ENCODE results near the gene COL5A1.

GRCh38 chr9:134677743-134678142 is 36.1 kb downstream of the COL5A1 start:
- TF ChIP-seq POLR2A (IDR thresholded peaks at IDR 0.05), result no peak
- TF ChIP-seq, protein P1, sequence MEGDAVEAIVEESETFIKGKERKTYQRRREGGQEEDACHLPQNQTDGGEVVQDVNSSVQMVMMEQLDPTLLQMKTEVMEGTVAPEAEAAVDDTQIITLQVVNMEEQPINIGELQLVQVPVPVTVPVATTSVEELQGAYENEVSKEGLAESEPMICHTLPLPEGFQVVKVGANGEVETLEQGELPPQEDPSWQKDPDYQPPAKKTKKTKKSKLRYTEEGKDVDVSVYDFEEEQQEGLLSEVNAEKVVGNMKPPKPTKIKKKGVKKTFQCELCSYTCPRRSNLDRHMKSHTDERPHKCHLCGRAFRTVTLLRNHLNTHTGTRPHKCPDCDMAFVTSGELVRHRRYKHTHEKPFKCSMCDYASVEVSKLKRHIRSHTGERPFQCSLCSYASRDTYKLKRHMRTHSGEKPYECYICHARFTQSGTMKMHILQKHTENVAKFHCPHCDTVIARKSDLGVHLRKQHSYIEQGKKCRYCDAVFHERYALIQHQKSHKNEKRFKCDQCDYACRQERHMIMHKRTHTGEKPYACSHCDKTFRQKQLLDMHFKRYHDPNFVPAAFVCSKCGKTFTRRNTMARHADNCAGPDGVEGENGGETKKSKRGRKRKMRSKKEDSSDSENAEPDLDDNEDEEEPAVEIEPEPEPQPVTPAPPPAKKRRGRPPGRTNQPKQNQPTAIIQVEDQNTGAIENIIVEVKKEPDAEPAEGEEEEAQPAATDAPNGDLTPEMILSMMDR (IDR thresholded peaks at IDR 0.05), result no peak
